HEK293 (cell line): ENCODE results near the gene RAB11B.

Source experiments
- ELK4 ChIP-seq: IDR thresholded peaks from 2 replicates; pipeline ENCODE4 v1.6.1; 2011; ENCODE audit warnings: mild to moderate bottlenecking, low read depth, low read length, borderline replicate concordance
- GLI2 ChIP-seq: fragments of 450-650 bp; formaldehyde crosslinking; IDR thresholded peaks from 2 replicates; pipeline ENCODE4; 2017; ENCODE audit warnings: missing biosample characterization, missing genetic modification characterization, low read depth, borderline replicate concordance
- GLIS1 ChIP-seq: fragments of 450-650 bp; formaldehyde crosslinking; IDR thresholded peaks from 2 replicates; pipeline ENCODE4 v1.5.1; 2016; ENCODE audit warnings: missing biosample characterization, missing genetic modification characterization
- GLIS2 ChIP-seq: fragments of 450-650 bp; formaldehyde crosslinking; IDR thresholded peaks from 2 replicates; pipeline ENCODE4 v1.5.1; 2016; ENCODE audit warnings: missing biosample characterization, missing genetic modification characterization
- KLF16 ChIP-seq: fragments of 450-650 bp; formaldehyde crosslinking; IDR thresholded peaks from 2 replicates; pipeline ENCODE4 v1.5.1; 2017; ENCODE audit warnings: missing biosample characterization, missing genetic modification characterization
- KLF9 ChIP-seq: fragments of 450-650 bp; formaldehyde crosslinking; IDR thresholded peaks from 2 replicates; pipeline ENCODE4 v1.5.1; 2016; ENCODE audit warnings: missing biosample characterization, missing genetic modification characterization, low read depth
- WT1 ChIP-seq: fragments of 450-650 bp; formaldehyde crosslinking; IDR thresholded peaks from 2 replicates; pipeline ENCODE4 v1.5.1; 2016; ENCODE audit warnings: missing biosample characterization, missing genetic modification characterization
- YY1 ChIP-seq: fragments of 450-650 bp; formaldehyde crosslinking; IDR thresholded peaks from 2 replicates; pipeline ENCODE4 v1.5.1; 2018; ENCODE audit warnings: missing biosample characterization, missing genetic modification characterization
- ZBTB11 ChIP-seq: fragments of 450-650 bp; formaldehyde crosslinking; conservative IDR thresholded peaks from 2 replicates; pipeline ENCODE4 v1.5.1; 2016; ENCODE audit warnings: low read depth, missing biosample characterization, missing genetic modification characterization
- ZBTB20 ChIP-seq: fragments of 450-650 bp; formaldehyde crosslinking; IDR thresholded peaks from 2 replicates; pipeline ENCODE4 v1.5.1; 2016; ENCODE audit warnings: missing biosample characterization, missing genetic modification characterization
- ZBTB26 ChIP-seq: fragments of 450-650 bp; formaldehyde crosslinking; optimal IDR thresholded peaks from 2 replicates; pipeline ENCODE3; 2016; ENCODE audit warnings: missing biosample characterization, mild to moderate bottlenecking, missing genetic modification characterization
- ZEB2 ChIP-seq: fragments of 450-650 bp; formaldehyde crosslinking; IDR thresholded peaks from 2 replicates; pipeline ENCODE4 v1.5.1; 2016; ENCODE audit warnings: missing biosample characterization, missing genetic modification characterization
- ZFHX2 ChIP-seq: fragments of 450-650 bp; formaldehyde crosslinking; conservative IDR thresholded peaks from 2 replicates; pipeline ENCODE4 v1.5.1; 2016; ENCODE audit warnings: missing biosample characterization, missing genetic modification characterization
- ZIC2 ChIP-seq: fragments of 450-650 bp; formaldehyde crosslinking; IDR thresholded peaks from 2 replicates; pipeline ENCODE4 v1.5.1; 2016; ENCODE audit warnings: missing biosample characterization, missing genetic modification characterization
- ZNF10 ChIP-seq: fragments of 450-650 bp; formaldehyde crosslinking; IDR thresholded peaks from 2 replicates; pipeline ENCODE4 v1.5.1; 2017; ENCODE audit warnings: missing biosample characterization, missing genetic modification characterization
- ZNF174 ChIP-seq: fragments of 450-650 bp; formaldehyde crosslinking; IDR thresholded peaks from 2 replicates; pipeline ENCODE4 v1.5.0; 2017; ENCODE audit warnings: missing biosample characterization, mild to moderate bottlenecking, missing genetic modification characterization
- ZNF341 ChIP-seq: fragments of 450-650 bp; formaldehyde crosslinking; IDR thresholded peaks from 2 replicates; pipeline ENCODE4; 2016; ENCODE audit warnings: low read depth, missing biosample characterization, missing genetic modification characterization
- ZNF37A ChIP-seq: fragments of 450-650 bp; IDR thresholded peaks from 2 replicates; pipeline ENCODE4 v1.5.1; 2018; ENCODE audit warnings: missing biosample characterization, missing genetic modification characterization
- ZNF391 ChIP-seq: fragments of 450-650 bp; formaldehyde crosslinking; IDR thresholded peaks from 2 replicates; pipeline ENCODE4 v1.5.1; 2016; ENCODE audit warnings: low read depth, missing biosample characterization, missing genetic modification characterization, borderline replicate concordance
- ZNF394 ChIP-seq: fragments of 450-650 bp; formaldehyde crosslinking; IDR thresholded peaks from 2 replicates; pipeline ENCODE4 v1.5.1; 2016; ENCODE audit warnings: missing biosample characterization, missing genetic modification characterization, mild to moderate bottlenecking, moderate library complexity, borderline replicate concordance
- ZNF426 ChIP-seq: fragments of 450-650 bp; formaldehyde crosslinking; IDR thresholded peaks from 2 replicates; pipeline ENCODE4 v1.5.1; 2017; ENCODE audit warnings: missing biosample characterization, missing genetic modification characterization, mild to moderate bottlenecking, inconsistent platforms, moderate library complexity
- ZNF521 ChIP-seq: fragments of 450-650 bp; formaldehyde crosslinking; IDR thresholded peaks from 2 replicates; pipeline ENCODE4 v1.5.1; 2017; ENCODE audit warnings: missing biosample characterization, mild to moderate bottlenecking, missing genetic modification characterization
- ZNF561 ChIP-seq: fragments of 450-650 bp; IDR thresholded peaks from 2 replicates; pipeline ENCODE4 v1.5.1; 2018; ENCODE audit warnings: missing biosample characterization, missing genetic modification characterization, borderline replicate concordance
- ZNF660 ChIP-seq: fragments of 450-650 bp; IDR thresholded peaks from 2 replicates; pipeline ENCODE4 v1.5.1; 2018; ENCODE audit warnings: missing biosample characterization, mild to moderate bottlenecking, missing genetic modification characterization
- ZNF707 ChIP-seq: fragments of 450-650 bp; formaldehyde crosslinking; IDR thresholded peaks from 2 replicates; pipeline ENCODE4 v1.5.1; 2016; ENCODE audit warnings: missing biosample characterization, missing genetic modification characterization
- TF ChIP-seq, protein P1 (sequence below): fragments of 450-650 bp; formaldehyde crosslinking; IDR thresholded peaks from 2 replicates; pipeline ENCODE4 v1.5.1; 2016; ENCODE audit warnings: missing biosample characterization, missing genetic modification characterization
- TF ChIP-seq, protein P2 (sequence below): fragments of 450-650 bp; formaldehyde crosslinking; IDR thresholded peaks from 2 replicates; pipeline ENCODE4 v1.5.1; 2017; ENCODE audit warnings: missing biosample characterization, mild to moderate bottlenecking, missing genetic modification characterization, moderate library complexity
- TF ChIP-seq, protein P3 (sequence below): fragments of 450-650 bp; formaldehyde crosslinking; IDR thresholded peaks from 2 replicates; pipeline ENCODE4 v1.5.1; 2016; ENCODE audit warnings: missing biosample characterization, missing genetic modification characterization

Gene RAB11B

DNA sequence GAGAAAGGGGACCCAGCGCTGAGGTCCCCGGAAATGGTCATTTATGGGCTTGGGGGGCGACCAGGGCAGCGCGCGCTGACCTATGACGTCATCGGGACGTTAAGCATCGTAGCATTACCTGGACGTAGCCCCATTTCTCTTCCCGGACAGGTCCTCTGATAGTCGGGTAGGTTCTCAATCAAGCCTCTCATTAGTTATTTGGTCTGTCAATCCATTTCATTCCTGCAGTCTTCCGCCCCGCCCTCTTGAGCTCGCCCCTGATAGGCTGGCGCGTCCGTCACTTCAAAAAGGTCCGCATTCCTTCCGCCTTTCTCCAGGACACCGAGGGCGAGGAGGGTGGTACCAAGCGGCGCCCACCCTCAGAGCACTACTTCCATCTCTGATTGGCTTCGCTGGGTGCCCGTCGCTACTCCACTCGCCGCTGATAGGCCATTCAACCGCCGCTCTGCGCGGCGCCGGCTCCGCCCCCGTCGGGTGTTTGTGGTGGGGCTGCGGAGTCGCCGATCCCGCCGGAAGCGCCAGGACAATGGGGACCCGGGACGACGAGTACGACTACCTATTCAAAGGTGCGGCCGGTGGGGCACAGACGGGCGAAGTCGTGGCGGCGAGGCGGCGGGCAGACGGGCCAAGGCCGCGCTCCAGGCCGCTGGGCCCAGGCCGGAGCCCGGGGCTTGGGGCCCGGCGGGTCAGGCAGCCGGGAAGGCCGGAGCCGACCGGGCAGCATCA, at the start of gene RAB11B (continued):
- peak; percentile 19; the same call in 1 of the 2 replicates for TF ChIP-seq ZIC2 (tag by site-specific recombination)
- TF ChIP-seq ZNF10: peak; percentile 13; the same call in 1 of the 2 replicates
- TF ChIP-seq ZBTB20 (tag by site-specific recombination): peak; percentile 51; the same call in 1 of the 2 replicates
- no peak; the same call in 1 of the 2 replicates for TF ChIP-seq ZNF37A (tag by site-specific recombination)
- TF ChIP-seq ZFHX2 (tag by site-specific recombination): peak; percentile 53
- TF ChIP-seq GLIS2: peak; percentile 89
- TF ChIP-seq, protein P1, sequence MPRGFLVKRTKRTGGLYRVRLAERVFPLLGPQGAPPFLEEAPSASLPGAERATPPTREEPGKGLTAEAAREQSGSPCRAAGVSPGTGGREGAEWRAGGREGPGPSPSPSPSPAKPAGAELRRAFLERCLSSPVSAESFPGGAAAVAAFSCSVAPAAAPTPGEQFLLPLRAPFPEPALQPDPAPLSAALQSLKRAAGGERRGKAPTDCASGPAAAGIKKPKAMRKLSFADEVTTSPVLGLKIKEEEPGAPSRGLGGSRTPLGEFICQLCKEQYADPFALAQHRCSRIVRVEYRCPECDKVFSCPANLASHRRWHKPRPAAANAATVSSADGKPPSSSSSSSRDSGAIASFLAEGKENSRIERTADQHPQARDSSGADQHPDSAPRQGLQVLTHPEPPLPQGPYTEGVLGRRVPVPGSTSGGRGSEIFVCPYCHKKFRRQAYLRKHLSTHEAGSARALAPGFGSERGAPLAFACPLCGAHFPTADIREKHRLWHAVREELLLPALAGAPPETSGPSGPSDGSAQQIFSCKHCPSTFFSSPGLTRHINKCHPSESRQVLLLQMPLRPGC (tag by site-specific recombination): peak; percentile 97
- peak; percentile 72 for TF ChIP-seq ZNF341
- no peak; the same call in 1 of the 2 replicates for TF ChIP-seq YY1 (tag by site-specific recombination)
- peak; percentile 50; the same call in 1 of the 2 replicates for TF ChIP-seq ZNF394
- TF ChIP-seq KLF16 (tag by site-specific recombination): peak; percentile 94
- TF ChIP-seq ZNF174 (tag by site-specific recombination): no peak
- TF ChIP-seq GLIS1 (tag by site-specific recombination): peak; percentile 71
- TF ChIP-seq ZNF521: no peak
- TF ChIP-seq, protein P2, sequence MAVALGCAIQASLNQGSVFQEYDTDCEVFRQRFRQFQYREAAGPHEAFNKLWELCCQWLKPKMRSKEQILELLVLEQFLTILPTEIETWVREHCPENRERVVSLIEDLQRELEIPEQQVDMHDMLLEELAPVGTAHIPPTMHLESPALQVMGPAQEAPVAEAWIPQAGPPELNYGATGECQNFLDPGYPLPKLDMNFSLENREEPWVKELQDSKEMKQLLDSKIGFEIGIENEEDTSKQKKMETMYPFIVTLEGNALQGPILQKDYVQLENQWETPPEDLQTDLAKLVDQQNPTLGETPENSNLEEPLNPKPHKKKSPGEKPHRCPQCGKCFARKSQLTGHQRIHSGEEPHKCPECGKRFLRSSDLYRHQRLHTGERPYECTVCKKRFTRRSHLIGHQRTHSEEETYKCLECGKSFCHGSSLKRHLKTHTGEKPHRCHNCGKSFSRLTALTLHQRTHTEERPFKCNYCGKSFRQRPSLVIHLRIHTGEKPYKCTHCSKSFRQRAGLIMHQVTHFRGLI (tag by site-specific recombination): no peak; the same call in 1 of the 2 replicates
- TF ChIP-seq ZNF561 (tag by site-specific recombination): peak; percentile 92; the same call in 1 of the 2 replicates
- TF ChIP-seq GLI2 (tag by site-specific recombination): no peak
- peak; percentile 99 for TF ChIP-seq ZEB2
- peak; percentile 70 for TF ChIP-seq ZBTB11 (tag by site-specific recombination)
- TF ChIP-seq ZBTB26 (tag by site-specific recombination): peak; percentile 87
- TF ChIP-seq ZNF426 (tag by site-specific recombination): no peak
- peak; percentile 55; the same call in 1 of the 2 replicates for TF ChIP-seq KLF9 (tag by site-specific recombination)
- peak; percentile 74; the same call in 1 of the 2 replicates for TF ChIP-seq ZNF391
- TF ChIP-seq, protein P3, sequence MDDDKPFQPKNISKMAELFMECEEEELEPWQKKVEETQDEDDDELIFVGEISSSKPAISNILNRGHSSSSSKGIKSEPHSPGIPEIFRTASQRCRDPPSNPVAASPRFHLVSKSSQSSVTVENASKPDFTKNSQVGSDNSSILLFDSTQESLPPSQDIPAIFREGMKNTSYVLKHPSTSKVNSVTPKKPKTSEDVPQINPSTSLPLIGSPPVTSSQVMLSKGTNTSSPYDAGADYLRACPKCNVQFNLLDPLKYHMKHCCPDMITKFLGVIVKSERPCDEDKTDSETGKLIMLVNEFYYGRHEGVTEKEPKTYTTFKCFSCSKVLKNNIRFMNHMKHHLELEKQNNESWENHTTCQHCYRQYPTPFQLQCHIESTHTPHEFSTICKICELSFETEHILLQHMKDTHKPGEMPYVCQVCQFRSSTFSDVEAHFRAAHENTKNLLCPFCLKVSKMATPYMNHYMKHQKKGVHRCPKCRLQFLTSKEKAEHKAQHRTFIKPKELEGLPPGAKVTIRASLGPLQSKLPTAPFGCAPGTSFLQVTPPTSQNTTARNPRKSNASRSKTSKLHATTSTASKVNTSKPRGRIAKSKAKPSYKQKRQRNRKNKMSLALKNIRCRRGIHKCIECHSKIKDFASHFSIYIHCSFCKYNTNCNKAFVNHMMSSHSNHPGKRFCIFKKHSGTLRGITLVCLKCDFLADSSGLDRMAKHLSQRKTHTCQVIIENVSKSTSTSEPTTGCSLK: no peak
- peak; percentile 87 for TF ChIP-seq ZNF660 (tag by site-specific recombination)
- no peak for TF ChIP-seq ZNF707 (tag by site-specific recombination)
- peak; percentile 98 for TF ChIP-seq ELK4
- peak; percentile 21; the same call in 1 of the 2 replicates for TF ChIP-seq WT1
